Heart left ventricle (tissue), 13 donors: ENCODE measurements around the gene UBE2V1.

Experiments used
- POLR2A ChIP-seq, 2 donors: fragments of 450-650 bp; IDR thresholded peaks; one replicate each; pipeline ENCODE4 v1.6.1; 2017; ENCODE audit warnings: antibody characterized with exemption in 2 of 2, mild to moderate bottlenecking in 2 of 2, moderate library complexity in 2 of 2
- TF ChIP-seq, protein P1 (sequence below), 12 donors: fragments of 200-600 bp; sonication (generic) in 4 of 12; IDR thresholded peaks; one replicate each; pipeline versions ENCODE4 v1.5.0 to v1.8.0; 2018 to 2022; ENCODE audit warnings: antibody characterized with exemption in 12 of 12, mild to moderate bottlenecking in 5 of 12
- donor health status: ischemic (EF 13 %, LVEDD 7.1; RV severe dilation, severe dysfunction).
- donor health status: DM: no; HTN: yes; CAD: no.
- donor health status: DM: no; HTN: no; CAD: no.
- donor health status: ischemic (EF 25% LVEDD 6.9; RV normal size, moderate dysfunction).
- donor health status: ischemic (EF 25% LVEDD 5.7; RV mildly dilated, moderate dysfunction).
- donor health status: ischemic (EF 35%, LVEDD 5.7; RV mildly dilated, moderate dysfunction).
- donor health status: nonischemic (EF 11% LVEDD 7.7; RV severe dilation, severe dysfunction).
- donor health status: DM: yes; HTN: yes; CAD: no.
- donor health status: PGD.
- donor health status: ischemic (EF 29% LVEDD 5.4; RV normal size, mild dysfunction).
- donor health status: nonischemic (EF 23%, LVEDD 6.1; RV moderate dilation, normal function).

DNA sequence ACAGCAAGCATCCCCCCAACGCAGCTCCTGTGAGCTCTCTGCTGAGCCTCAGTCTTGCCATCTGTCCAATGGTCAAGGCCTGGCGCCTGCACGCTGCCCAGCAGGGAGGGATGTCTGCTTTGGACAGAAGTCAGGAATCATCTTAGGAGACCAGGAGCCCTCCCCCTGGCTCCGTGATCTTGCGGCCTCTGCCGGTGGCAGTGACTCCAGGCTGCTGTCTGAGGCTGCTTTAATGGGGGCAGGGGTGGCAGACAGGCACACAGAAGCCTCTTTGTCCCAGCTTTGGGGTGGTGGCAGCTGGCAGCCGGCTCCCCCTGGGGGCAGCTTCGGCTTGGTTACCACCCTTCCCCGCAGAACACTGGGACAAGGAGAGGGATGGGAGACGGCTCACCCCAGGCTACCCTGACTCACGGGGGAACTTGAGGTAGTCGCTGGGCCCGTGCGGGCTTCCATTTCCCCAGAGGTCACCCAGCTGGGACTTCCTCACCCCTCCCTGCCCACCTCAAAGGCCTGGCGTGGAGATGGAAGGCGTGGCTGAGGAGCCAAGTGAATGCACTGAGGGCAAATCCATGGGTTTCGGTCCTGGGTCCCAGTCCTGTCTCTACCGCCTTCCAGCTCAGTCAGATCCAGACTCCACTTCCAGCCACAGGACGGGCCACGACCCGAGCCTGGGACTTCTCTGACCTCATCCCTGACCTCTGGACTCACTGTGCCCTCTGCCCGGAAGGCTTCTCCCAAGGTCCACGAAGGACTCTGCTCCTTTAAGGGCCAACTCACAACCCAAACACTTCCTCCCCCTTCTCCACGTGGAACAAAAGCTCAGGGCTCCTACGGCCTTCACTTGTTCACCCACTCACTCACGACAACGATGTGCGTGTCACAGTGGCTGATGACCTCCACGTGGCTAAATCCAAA lies 25.8 kb upstream of the UBE2V1 start:
- TF ChIP-seq, protein P1, sequence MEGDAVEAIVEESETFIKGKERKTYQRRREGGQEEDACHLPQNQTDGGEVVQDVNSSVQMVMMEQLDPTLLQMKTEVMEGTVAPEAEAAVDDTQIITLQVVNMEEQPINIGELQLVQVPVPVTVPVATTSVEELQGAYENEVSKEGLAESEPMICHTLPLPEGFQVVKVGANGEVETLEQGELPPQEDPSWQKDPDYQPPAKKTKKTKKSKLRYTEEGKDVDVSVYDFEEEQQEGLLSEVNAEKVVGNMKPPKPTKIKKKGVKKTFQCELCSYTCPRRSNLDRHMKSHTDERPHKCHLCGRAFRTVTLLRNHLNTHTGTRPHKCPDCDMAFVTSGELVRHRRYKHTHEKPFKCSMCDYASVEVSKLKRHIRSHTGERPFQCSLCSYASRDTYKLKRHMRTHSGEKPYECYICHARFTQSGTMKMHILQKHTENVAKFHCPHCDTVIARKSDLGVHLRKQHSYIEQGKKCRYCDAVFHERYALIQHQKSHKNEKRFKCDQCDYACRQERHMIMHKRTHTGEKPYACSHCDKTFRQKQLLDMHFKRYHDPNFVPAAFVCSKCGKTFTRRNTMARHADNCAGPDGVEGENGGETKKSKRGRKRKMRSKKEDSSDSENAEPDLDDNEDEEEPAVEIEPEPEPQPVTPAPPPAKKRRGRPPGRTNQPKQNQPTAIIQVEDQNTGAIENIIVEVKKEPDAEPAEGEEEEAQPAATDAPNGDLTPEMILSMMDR (IDR thresholded peaks at IDR 0.05), result peak in 1 of 12 donors; percentile 7
- TF ChIP-seq POLR2A (IDR thresholded peaks at IDR 0.05), result no peak
